Measurements from ENCODE around the gene CLEC2L. TPM values are rescaled to one million over a fixed set of nuclear protein-coding genes. Genes with fewer than 3 reads are reported as not detected.

Gene CLEC2L
- total RNA-seq = not detected in 2 replicates

DNA sequence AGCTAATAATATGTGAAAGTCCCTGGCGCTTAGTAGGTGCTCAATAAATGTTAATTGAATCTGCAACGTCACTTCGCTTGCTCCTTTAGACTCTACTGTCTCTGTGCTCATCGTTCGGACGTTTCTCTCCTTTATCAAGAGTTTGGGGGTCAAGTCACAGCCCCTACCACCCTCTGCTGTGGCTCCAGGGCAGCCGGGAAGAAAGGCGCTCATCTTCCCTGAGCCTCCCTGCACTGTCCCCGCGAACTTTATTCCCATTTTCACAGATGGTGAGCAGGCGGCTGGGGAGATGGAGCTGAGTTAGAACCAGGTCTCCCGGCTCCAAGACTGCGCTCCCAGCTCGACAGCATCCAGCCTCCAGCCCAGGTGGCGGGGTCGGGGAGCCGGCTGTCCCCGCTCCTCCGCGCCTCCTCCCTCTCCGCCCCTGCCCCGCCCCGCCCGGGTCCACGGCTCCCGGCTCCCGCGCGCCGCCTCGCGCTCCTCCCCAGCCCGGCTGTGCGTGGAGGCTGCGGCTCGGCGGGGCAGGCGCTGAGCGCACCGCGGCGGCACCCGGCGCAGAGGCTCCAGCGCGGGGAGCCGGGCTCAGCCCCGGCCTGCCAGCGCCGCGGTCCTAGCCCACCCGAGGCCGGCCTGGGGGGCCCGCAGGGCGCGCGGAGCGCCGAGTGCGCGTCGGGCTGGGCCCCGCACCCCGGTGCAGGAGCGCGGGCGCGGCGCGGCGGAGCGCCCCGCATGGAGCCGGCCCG, at the start of gene CLEC2L:
Gene CLEC2L (plus strand): TSS at position 487 of the 743 bp plus-strand sequence. CDS start 243 bp downstream, at position 730.
- DNase-seq (ENCODE audit: low read depth in 2 of 2) = no peak

DNA sequence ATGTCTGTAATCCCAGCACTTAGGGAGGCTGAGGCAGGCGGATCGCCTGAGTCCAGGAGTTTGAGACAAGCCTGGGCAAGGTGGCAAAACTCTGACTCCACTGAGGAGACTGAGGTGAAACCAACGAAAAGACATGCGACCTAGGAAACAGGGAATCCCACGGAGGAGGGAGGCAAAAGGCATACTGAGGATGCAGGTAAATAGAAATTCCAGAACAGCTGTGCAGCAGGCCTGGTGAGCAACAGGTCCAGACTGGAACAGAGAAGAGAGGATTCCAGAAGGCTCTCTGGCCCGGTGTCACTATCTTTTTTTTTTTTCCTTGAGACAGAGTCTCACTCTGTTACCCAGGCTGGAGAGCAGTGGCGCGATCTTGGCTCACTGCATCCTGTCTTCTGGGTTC, 47.3 kb upstream of the CLEC2L start:
- no peak for DNase-seq (ENCODE audit: low read depth in 2 of 2)

DNA sequence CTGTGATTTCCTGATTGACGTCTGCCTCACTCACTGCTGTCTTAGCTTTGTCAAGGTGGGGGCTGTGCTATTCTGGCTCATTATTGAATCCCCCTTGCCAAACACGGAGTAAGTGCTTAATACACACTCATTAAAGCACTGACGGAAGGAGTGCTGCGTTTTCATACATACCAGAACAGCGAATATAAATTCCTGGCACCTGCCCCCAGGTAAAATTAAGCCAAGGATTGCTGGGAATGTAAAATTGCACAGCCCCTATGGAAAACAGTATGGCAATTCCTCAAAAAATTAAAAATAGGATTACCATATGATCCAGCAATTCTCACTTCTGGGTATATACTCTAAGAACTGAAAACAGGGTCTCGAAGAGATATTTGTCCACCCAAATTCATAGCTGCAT, 46.6 kb upstream of the CLEC2L start:
- no peak for DNase-seq (ENCODE audit: low read depth in 2 of 2)

DNA sequence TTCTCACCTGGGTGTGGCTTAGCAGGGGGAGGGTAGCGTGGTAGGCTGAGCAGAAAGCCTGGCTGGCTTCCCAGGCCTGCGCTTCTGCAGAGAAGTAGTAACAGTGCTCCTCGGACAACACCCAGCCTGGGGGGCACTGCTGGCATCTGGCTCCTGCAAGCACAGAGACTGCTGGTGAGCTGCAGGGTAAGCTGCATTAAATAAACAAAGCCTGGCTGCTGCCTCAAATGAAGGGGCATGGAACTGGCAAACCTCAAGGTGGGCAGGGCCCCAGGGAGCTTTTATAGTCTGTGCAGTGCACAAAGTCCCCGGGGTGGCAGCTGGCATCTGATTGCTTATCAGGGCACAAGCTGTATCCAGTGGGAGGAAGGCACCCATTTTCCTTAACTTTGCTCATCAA, 43.9 kb upstream of the CLEC2L start:
- DNase-seq (ENCODE audit: low read depth in 2 of 2) = no peak

DNA sequence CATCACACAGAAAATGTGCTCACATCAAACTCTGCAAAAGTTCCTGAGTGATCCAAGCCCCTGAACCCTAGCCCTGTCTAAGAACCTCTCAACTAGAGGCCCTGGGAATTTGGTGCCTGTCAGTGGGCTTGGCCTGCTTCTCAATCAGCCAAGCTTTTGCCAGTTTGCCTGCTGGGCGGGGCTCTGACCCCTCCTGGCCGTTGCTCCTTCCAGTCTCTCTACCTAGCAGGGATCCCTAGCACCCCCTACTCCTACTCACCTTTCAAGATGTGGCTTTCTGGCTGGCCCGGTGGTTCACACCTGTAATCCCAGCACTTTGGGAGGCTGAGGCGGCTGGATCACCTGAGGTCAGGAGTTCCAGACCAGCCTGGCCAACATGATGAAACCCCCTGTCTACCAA, 42.1 kb upstream of the CLEC2L start:
- DNase-seq (ENCODE audit: low read depth in 2 of 2) = no peak

DNA sequence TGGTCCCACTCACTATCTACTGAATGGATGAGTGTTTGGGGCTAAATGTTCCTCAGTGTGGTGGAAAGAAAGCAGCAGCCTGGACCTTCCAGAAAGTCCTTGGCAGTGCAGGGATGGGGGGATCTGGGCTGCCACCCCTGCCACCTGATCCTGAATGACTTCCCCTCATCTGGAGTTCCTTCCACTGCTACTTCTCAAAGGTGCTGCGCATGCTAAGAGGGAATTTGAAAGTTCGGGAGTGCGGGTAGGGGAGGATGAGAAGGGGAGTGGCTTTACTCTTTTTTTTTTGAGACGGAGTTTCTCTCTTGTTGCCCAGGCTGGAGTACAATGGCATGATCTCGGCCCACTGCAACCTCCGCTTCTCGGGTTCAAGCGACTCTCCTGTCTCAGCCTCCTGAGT, 41.4 kb upstream of the CLEC2L start:
- no peak for DNase-seq (ENCODE audit: low read depth in 2 of 2)

DNA sequence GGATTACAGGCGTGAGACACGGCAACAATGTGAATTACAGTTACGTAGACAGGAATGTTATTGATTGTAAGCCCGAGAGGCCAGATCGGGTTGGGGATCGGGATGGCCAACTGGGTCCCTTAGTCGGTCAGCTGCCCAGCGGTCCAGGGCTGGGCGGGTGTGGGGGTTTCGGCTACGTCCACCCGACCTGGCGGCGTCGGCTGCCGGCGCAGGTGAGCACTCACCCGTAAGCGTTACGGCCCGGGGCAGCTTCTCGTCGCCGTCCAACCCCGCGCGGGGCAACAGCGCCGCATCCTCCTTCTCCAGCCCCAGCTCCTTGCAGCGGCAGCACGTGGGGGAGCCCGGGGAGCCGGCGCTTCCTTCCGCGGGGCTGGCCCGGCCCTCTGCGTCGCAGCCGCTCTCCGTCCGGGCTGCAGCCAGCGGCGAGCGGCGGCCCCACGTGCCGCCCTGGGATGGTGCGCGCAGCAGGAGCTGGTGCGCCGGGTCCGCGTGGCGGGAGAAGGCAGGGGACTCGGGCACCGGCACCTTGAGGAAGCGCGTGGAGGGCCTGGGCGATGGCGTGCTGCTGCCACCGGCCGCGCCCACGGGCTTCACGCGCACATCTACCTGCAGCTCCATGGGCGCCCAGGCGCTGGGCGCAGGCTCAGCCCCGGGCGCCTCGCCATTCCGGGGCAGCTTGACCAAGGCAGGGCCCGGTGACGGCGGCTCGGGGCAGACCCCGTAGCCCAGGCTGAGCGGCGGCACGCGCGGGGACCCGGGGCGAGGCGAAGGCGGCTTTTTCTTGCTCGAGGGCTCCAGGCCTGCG, 40.6 kb upstream of the CLEC2L start:
- DNase-seq (ENCODE audit: low read depth in 2 of 2) = peak; percentile 8 to 14

DNA sequence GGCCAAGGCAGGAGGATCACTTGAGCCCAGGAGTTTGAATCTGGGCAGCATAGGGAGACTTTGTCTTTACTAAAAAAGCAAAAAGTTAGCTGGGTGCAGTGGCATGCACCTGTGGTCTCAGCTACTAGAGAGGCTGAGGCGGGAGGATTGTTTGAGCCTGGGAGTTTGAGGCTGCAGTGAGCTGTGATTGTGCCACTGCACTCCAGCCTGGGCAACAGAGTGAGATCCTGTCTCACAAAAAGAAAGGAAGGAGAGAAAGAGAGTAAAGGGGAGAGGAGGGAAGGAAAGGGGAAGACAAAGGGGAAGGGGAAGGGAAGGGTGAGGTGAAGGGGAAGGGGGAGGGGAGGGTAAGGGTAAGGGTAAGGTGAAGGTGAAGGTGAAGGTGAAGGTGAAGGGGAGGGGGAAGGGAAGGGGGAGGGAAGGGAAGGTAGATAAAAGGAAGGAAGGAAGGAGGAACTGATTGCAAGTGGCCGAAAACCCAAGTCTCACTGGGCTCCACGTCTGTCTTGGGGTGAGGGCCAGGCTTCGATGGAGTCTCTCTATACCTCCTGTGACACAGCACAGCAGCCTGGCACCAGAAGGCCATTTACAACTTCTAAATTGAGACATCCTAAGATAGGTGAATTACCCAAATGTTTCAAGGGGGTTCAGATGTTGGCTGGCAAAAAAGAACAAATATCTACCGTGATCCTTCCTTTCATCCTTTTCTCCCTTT, 36.0 kb upstream of the CLEC2L start:
- no peak for DNase-seq (ENCODE audit: low read depth in 2 of 2)

DNA sequence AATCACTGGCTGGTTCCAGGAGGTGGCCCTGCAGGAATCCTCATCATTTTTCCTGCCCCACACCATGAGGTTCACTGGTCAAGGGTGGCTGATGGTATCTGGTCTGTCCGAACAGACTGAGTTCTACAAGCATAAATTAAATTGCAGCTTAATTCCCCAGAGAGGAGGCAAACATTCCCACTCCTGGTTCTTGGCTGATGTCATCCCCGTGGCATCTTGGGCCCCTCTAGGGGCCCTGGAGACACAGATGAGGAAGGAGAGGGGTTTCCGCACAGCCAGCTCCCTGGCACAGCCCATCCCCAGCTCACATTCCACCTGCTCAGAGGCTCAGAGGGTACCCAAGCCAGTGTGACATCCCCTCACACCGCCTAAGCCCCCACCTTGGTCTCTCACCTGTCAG, 34.7 kb upstream of the CLEC2L start:
- DNase-seq (ENCODE audit: low read depth in 2 of 2) = no peak

DNA sequence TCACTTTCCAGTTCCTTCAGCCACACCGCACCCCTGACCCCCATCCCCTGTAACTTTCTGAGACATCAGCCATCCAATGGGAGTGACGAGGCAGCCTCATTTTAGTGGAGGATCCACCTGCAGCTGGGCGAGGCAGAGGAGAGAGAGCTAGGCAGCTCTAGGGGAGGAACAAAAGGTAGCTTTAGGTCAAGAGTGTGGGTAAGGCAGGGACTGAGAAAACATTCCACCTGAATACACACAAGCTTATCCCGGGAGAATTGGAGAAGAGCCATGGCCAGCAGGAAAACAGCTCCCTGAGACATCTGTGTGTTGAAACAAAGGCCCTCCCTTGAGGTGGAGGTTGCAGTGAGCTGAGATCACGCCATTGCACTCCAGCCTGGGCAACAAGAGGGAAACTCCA, 33.4 kb upstream of the CLEC2L start:
- no peak for DNase-seq (ENCODE audit: low read depth in 2 of 2)

DNA sequence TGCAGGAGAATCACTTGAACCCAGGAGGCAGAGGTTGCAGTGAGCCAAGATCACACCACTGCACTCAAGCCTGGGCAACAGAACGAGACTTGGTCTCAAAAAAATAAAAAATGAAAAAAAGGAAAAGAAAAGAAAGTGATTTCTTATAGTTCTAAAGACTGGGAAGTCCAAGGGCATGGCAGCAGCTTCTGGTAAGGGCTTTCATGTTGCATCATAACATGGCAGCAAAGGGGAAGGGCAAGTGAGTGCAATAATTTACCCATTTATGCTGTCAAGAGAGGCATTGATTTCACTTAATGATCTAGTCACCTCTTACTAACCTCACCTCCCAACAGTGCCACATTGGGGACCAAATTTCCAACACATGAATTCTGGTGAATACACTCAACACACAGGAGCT, 31.2 kb upstream of the CLEC2L start:
- DNase-seq (ENCODE audit: low read depth in 2 of 2) = no peak

DNA sequence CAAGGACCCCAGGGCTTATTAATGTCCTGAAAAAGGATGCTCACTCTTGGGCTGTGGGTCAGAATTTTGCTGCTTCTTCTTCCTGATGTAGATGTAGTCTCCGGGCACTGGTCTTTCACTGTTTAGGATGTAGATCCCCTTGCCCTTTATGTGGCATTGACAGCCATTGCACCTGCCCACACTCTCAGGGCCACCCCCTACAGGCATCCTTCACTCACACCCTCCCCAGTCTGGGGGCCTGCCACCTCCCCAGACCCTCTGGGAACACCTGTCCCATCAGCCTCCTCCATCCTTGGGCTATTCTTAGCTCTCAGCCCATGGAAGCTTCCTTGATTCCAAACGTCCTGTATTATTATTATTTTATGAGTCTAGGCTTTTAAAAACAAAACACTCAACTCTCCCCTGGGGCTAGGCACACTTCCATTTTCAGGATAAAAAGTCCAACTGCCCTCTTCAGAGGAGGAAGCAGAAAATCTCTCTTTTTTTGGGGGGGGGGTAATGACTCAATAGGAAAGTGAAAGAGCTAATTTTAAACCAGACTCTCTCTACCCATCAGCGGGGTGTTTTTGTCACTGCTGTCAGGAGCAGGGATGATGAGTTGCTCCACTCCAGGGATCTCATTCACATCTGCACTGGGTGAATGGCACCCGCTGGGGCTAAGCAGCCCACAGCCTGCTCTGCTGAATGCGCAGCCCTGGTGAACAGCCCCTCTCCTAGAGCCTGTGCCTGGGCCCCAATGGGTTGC, 28.5 kb upstream of the CLEC2L start:
- no peak for DNase-seq (ENCODE audit: low read depth in 2 of 2)

DNA sequence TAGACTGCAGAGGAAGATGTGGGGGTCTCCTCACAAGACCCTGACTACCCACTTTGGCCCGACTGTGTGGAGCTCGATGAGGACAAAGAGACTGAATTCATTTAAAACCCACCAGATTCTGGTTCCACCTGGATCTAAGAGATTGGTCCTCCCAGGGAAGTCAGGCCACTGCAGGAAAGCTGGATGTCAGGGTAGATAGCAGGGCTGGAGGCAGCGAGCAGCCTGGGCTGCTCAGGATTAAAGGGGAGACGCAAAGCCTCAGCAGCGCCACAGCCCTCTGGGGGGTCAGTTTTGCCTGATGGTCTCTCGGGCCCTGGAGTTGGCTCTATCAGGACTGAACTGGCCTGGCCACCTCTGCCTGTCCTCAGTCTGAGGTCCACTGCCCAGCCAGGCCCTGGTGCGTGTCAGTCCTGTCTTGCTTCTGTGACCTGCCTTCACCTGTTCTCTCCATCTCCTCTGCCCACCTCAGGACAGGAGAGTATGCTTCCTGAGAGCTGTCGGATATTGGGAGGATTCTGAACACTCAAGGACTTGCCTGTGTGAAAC, 27.8 kb upstream of the CLEC2L start:
- no peak for DNase-seq (ENCODE audit: low read depth in 2 of 2)

DNA sequence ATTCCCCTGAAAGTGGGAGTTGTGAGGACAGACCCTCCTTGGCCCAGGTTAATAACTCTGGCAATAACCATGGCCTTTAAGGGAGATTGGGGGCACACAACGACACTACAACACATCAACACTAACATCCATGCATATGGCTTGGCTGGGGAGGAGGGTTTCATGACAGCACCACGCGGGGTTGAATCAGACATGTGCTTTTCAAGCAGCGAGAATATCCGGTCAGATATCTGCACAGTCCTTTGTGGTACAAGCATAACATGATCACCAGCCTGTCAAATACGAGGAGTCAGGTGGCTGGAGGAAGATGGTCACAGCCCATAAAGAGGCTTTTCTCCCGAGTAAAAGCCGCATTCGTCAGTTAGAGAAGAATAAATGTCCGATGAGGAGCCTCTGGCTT, 27.0 kb upstream of the CLEC2L start:
- DNase-seq (ENCODE audit: low read depth in 2 of 2) = no peak

DNA sequence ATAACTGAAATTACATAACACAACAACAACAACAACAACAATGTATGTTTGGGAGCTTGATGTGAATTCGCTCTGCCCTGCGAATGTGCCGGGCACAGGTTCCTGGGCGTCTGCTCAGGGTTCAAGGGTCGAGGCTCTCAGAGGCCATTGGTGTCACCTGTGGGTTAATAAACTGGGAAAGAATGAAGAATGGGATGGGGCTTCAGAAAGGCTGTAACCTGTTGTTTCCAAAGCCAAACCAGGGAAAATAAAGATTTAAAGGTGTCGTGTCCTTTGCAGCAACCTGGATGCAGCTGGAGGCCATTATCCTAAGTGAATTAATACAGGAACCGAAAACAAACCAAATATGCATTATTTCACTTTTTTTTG, 22.7 kb upstream of the CLEC2L start:
- DNase-seq (ENCODE audit: low read depth in 2 of 2) = no peak

DNA sequence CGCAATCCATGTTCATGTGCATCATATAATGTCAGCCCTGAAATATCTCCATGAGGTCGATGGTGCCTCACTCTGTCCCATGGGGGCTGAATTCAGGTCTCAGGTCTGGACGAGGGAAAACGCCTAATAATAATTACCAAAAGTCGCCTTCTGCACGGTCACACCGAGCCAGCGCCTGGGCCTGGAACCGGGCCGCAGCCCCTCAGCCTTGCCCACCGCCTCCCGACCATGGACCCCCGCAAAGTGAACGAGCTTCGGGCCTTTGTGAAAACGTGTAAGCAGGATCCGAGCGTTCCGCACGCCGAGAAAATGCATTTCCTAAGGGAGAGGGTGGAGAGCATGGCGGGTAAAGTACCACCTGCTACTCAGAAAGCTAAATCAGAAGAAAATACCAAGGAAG, 21.3 kb upstream of the CLEC2L start:
- DNase-seq (ENCODE audit: low read depth in 2 of 2) = no peak

DNA sequence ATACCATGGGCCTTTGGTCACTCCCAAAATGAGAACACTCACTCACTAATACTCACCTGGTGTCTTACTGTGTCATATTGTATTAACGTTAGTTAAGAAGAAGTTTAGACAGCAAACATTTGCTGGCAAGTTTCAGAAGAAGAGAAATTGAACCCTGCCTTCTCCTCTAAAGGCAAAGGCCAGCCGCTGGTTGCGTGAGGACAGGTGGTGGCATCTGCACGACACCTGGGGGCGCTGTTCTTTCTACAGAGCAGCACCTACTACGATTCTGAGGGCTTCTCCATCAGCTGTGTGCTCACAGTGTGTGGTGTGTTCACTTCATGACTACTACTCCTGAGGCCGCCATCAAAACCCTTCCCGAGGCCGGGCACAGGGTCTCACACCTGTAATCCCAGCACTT, 17.9 kb upstream of the CLEC2L start:
- peak; percentile 15 to 17 for DNase-seq (ENCODE audit: low read depth in 2 of 2)

DNA sequence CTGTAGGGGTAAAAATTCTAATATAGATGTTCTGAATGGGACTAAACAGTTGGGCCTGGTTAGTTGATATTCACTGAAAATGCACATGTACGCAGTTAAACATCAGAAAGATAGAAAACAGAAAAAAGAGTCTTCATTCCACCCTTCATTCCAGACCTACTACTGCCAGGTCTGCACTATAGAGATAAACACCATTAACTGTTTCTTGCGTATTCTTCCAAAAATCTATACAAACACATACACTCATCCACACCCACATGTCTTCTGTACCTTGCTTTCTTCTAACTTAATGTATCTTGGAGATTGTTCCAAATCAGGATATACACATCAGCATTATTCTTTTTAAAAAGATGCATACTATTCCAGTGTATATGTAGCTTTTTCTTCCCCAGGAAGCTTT, 13.9 kb upstream of the CLEC2L start:
- DNase-seq (ENCODE audit: low read depth in 2 of 2) = no peak

DNA sequence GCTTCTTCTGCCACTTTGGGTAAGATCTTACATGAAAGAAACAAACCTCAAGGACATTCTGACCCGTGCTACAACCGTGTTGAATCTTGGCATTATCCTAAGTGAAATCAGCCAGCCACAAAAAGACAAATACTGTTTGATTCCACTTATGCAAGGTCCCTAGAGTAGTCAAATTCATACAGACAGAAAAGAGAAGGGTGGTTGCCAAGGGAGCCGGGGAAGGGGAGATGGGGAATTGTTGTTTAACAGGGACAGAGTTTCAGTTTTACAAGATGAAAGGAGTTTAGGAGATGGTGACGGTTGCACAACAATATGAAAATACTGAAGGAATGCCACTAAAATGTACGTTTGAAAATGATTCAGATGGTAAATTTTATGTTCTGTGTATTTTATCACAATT, 12.2 kb upstream of the CLEC2L start:
- no peak for DNase-seq (ENCODE audit: low read depth in 2 of 2)

DNA sequence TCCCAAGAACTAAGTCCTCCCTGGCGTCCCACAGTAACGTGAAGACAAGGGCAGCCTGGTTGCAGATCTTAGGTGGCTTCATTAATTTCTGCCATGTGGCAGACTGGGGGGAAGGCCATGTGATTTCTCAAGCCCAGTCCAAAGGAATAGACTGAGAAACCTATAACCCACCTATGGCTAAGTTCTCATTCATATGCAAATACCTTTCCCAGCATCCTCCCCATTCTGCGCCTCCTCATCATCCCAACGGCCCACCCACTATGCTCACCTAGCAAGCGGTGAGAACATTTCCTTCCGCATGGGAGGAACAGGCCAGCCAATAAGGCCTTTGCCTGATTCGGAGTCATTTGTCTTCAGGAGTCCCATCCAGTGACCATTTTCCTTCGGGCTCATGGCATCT, 8.2 kb upstream of the CLEC2L start:
- DNase-seq (ENCODE audit: low read depth in 2 of 2) = no peak

DNA sequence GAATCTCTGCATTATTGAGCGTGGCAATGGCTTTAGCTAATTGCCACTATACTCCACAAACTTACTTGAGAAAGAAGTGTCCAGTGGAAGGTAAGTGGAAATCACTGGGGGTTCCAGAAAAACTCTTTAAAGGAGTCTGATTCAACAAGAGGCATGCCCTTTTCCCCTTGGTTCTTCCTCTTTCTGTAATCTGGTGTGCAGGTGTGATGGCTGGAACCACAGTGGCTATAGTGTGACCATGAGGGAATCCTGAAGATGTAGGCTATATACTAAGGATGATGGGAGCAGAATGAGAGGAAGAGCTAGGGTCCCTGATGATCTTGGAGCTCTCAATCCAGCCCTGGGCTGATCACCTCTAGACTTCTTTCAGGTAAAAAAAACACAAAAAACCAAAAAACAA, 2.0 kb upstream of the CLEC2L start:
- DNase-seq (ENCODE audit: low read depth in 2 of 2) = no peak

DNA sequence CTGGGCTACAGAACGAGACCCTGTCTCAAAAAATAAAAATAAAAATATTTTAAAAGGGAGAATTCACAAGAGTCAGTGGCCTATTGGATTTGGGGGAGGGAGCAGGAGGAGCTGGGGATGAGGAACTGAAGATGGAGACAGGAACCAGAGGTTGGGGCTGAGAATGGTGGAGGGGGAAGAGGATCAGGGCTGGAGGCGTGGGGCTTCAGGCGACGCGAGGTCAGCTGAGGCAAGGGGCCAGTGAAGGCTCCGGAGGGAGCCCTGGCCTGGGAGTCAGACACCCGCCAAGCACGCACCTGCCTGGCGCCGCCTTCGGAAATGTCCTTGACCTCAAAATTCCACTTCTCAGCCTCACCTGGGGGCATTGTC, 671 bp upstream of the CLEC2L start:
- no peak for DNase-seq (ENCODE audit: low read depth in 2 of 2)

Measured in lung microvascular endothelial cell (primary cell).